ENCODE results near the gene WFIKKN2.

Gene WFIKKN2

DNA sequence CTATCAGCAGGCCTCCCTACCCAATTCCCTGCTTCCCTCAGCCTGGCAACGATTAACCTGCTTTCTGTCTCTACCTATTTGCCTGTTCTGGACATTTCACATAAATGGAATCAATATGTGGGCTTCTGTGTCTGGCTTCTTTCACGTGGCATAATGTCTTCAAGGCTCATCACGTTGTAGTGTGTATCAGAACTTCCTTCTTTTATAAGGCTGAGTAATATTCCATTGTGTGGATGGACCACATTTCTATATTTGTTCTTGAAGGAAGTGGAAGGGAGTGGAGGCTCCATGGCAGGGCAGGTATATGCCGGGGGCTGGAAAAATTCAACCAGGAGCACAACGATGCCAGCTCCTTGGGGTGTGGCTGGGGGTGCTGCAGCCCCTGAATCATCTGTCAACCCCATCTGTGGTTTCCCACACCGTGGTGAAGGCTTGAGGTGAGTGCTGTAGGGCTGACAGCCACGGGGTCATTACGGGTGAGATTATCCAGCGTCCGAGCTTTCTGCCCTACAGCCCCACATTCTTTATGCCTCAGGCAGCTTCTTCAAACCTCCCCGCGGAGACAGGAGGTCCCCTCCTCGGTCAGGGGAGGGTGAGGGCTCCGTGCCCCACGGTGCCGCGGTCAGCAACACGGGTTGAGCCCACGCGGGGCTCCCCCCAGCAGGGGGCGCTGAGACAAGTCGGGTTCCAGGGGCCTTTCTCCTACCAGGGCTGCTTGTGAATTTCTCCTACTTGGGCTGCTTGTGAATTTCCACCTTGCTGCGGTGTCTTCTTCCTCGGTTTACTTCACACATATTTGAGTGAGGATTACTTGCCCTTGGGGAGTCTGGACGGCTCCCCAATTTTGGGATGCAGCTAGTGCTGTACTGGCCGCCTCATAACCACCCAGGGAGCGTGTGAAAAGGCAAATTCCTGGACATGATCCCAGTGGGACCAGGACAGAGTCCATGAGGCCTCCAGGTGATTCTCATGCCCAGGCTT, 18.3 kb upstream of the WFIKKN2 start:
- peak; percentile 66 for DNase-seq
- peak overlapping the region; percentile 28 for H3K4me3 ChIP-seq (ENCODE audit: low read depth, low read length)
- TF ChIP-seq, protein P1, sequence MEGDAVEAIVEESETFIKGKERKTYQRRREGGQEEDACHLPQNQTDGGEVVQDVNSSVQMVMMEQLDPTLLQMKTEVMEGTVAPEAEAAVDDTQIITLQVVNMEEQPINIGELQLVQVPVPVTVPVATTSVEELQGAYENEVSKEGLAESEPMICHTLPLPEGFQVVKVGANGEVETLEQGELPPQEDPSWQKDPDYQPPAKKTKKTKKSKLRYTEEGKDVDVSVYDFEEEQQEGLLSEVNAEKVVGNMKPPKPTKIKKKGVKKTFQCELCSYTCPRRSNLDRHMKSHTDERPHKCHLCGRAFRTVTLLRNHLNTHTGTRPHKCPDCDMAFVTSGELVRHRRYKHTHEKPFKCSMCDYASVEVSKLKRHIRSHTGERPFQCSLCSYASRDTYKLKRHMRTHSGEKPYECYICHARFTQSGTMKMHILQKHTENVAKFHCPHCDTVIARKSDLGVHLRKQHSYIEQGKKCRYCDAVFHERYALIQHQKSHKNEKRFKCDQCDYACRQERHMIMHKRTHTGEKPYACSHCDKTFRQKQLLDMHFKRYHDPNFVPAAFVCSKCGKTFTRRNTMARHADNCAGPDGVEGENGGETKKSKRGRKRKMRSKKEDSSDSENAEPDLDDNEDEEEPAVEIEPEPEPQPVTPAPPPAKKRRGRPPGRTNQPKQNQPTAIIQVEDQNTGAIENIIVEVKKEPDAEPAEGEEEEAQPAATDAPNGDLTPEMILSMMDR (IDR thresholded peaks at IDR 0.05; ENCODE audit: low read depth, low read length) = peak; percentile 85
- 0 out of 2 replicates have a peak, but pooled peaks cover 2% of the 10 kb centered on the region for H3K4me1 ChIP-seq
- H3K36me3 ChIP-seq = no peaks in the 10 kb centered on the region
- H3K27me3 ChIP-seq = no peaks in the 10 kb centered on the region
- no peaks in the 10 kb centered on the region for H3K9me3 ChIP-seq

DNA sequence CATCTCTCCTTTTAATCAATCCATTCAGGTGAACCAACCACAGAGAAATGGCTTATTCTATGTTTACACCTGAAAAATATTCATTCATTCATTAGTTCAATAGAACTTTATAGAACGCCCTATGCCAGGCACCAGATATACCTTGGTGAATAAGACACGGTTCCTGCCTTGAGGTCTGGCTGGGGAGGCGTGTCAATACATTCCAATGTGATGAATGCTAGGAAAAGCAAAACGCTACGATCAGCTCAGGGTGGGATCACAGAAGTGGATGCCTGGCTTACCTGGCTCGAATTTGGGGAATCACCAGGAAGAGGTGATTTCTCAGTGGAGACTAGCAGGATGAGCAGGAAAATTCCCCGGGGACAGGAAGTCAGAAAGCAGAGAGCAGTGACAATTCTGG, 17.5 kb upstream of the WFIKKN2 start:
- Histone ChIP-seq H3K4me1 (0 out of 2 replicates have a peak, but pooled peaks cover 2% of the 10 kb centered on the region), H3K36me3 (no peaks in the 10 kb centered on the region), H3K4me3 (ENCODE audit: low read depth, low read length) (no peak overlapping the region), H3K27me3 (no peaks in the 10 kb centered on the region), H3K9me3 (no peaks in the 10 kb centered on the region)
- TF ChIP-seq, protein P1 (IDR thresholded peaks at IDR 0.05; ENCODE audit: low read depth, low read length) = no peak
- DNase-seq = no peak

GRCh38 chr17:50818261-50818660, 17.1 kb upstream of the WFIKKN2 start:
- H3K36me3 ChIP-seq = no peaks in the 10 kb centered on the region
- 0 out of 2 replicates have a peak, but pooled peaks cover 2% of the 10 kb centered on the region for H3K4me1 ChIP-seq
- H3K27me3 ChIP-seq = no peaks in the 10 kb centered on the region
- no peak for DNase-seq
- H3K9me3 ChIP-seq = no peaks in the 10 kb centered on the region
- H3K4me3 ChIP-seq (ENCODE audit: low read depth, low read length) = no peak overlapping the region
- TF ChIP-seq, protein P1 (IDR thresholded peaks at IDR 0.05; ENCODE audit: low read depth, low read length) = no peak

GRCh38 chr17:50818921-50819657, 16.3 kb upstream of the WFIKKN2 start:
- Histone ChIP-seq H3K4me1 (0 out of 2 replicates have a peak, but pooled peaks cover 2% of the 10 kb centered on the region), H3K9me3 (no peaks in the 10 kb centered on the region), H3K27me3 (no peaks in the 10 kb centered on the region), H3K36me3 (no peaks in the 10 kb centered on the region), H3K4me3 (ENCODE audit: low read depth, low read length) (no peak overlapping the region)
- no peak for DNase-seq
- TF ChIP-seq, protein P1 (IDR thresholded peaks at IDR 0.05; ENCODE audit: low read depth, low read length) = no peak

GRCh38 chr17:50820651-50821050, 14.7 kb upstream of the WFIKKN2 start:
- no peaks in the 10 kb centered on the region for H3K27me3 ChIP-seq
- no peaks in the 10 kb centered on the region for H3K36me3 ChIP-seq
- 0 out of 2 replicates have a peak, but pooled peaks cover 2% of the 10 kb centered on the region for H3K4me1 ChIP-seq
- DNase-seq = no peak
- no peaks in the 10 kb centered on the region for H3K9me3 ChIP-seq
- TF ChIP-seq, protein P1 (IDR thresholded peaks at IDR 0.05; ENCODE audit: low read depth, low read length) = no peak
- no peak overlapping the region for H3K4me3 ChIP-seq (ENCODE audit: low read depth, low read length)
